Astrocyte (in vitro differentiated cells and primary cell): ENCODE results near the gene TLX3.

Experiments
- CTCF ChIP-seq: IDR thresholded peaks from 2 replicates; pipeline ENCODE4 v1.5.1; 2011; ENCODE audit warnings: low read depth, mild to moderate bottlenecking, inconsistent platforms, low read length, moderate library complexity; ENCODE audit not compliant: insufficient read depth
- EZH2 ChIP-seq: IDR thresholded peaks from 2 replicates; pipeline ENCODE4 v1.6.1; 2012; ENCODE audit warnings: mild to moderate bottlenecking, low read length, inconsistent platforms; ENCODE audit not compliant: insufficient read depth

DNA sequence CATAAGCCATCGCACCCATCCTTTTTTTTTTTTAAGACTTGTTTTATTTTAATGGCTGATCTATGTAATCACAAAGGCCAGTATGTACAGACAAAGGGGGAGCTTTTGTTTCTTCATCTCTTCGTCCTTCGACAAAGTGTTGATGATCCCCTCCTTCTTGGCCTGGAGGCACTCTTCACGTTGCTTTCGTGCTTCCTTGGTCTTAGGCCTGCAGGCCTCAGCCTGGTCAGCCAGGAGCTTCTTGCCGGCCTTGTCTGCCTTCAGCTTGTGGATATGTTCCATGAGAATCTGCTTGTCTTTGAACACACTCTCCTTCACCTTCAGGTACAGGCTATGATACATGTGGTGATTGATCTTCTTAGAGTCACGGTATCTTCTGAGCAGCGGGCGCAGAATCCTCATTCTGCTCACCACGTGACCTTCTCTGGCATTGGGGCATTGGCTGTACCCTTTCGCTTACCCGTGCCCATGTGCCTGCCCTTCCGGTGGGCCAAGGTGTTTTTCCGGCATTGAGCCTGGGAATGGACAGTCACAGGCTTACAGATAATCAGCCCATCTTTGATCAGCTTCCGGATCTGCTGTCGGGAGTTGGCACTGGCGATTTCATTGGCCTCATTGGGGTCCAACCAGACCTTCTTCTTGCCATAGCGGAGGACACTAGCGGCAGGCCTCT is 36.0 kb downstream of the TLX3 start:
- TF ChIP-seq CTCF = no peak
- TF ChIP-seq EZH2 = no peak
